BE2C (cell line): Measurements from ENCODE around the gene KIF24.

Experiments used
- DNase-seq: peaks from one replicate; pipeline ENCODE4 v3.0.0-alpha.2; 2020
- H3K27me3 ChIP-seq: fragments of 250-450 bp; sonication (Bioruptor Pico); 2 replicates; pipeline ENCODE4 v1.5.1; 2020; ENCODE audit warnings: mild to moderate bottlenecking
- H3K36me3 ChIP-seq: fragments of 250-450 bp; sonication (Bioruptor Pico); 2 replicates; pipeline ENCODE4 v1.5.1; 2020; ENCODE audit warnings: mild to moderate bottlenecking
- H3K4me1 ChIP-seq: fragments of 250-450 bp; sonication (Bioruptor Pico); 2 replicates; pipeline ENCODE4 v1.5.1; 2020
- H3K4me3 ChIP-seq: 2 replicates; pipeline ENCODE4 v1.5.1; 2011; ENCODE audit warnings: low read depth, low read length
- H3K9me3 ChIP-seq: fragments of 250-450 bp; sonication (Bioruptor Pico); 2 replicates; pipeline ENCODE4 v1.5.1; 2020
- CTCF ChIP-seq: IDR thresholded peaks from 2 replicates; pipeline ENCODE4 v1.5.1; 2012; ENCODE audit warnings: mild to moderate bottlenecking, low read depth, low read length

The KIF24 gene

GRCh38 chr9:34331196-34331595 is 2.1 kb upstream of the KIF24 start:
- no peak for DNase-seq
- no peaks in the 10 kb centered on the region for H3K4me1 ChIP-seq
- H3K9me3 ChIP-seq: no peaks in the 10 kb centered on the region
- H3K36me3 ChIP-seq: no peaks in the 10 kb centered on the region
- H3K27me3 ChIP-seq: no peaks in the 10 kb centered on the region
- TF ChIP-seq CTCF: no peak
- no peak overlapping the region for H3K4me3 ChIP-seq

GRCh38 chr9:34328500-34328986 is 525 bp downstream of the KIF24 start:
- Histone ChIP-seq H3K4me1 (no peaks in the 10 kb centered on the region; the same call in 1 of the 2 replicates), H3K9me3 (no peaks in the 10 kb centered on the region), H3K27me3 (no peaks in the 10 kb centered on the region), H3K36me3 (no peaks in the 10 kb centered on the region), H3K4me3 (peak overlapping the region; percentile 78)
- no peak for DNase-seq
- TF ChIP-seq CTCF: no peak

GRCh38 chr9:34326690-34327089 is 2.4 kb downstream of the KIF24 start:
- no peaks in the 10 kb centered on the region; the same call in 1 of the 2 replicates for H3K4me1 ChIP-seq
- H3K27me3 ChIP-seq: no peaks in the 10 kb centered on the region
- H3K4me3 ChIP-seq: no peak overlapping the region
- no peaks in the 10 kb centered on the region for H3K9me3 ChIP-seq
- no peaks in the 10 kb centered on the region for H3K36me3 ChIP-seq
- no peak for DNase-seq
- no peak for TF ChIP-seq CTCF

GRCh38 chr9:34322899-34323591 is 6.0 kb downstream of the KIF24 start:
- Histone ChIP-seq H3K4me3 (no peak overlapping the region), H3K36me3 (no peaks in the 10 kb centered on the region), H3K9me3 (no peaks in the 10 kb centered on the region), H3K27me3 (no peaks in the 10 kb centered on the region), H3K4me1 (no peaks in the 10 kb centered on the region; the same call in 1 of the 2 replicates)
- no peak for TF ChIP-seq CTCF
- no peak for DNase-seq

- no peak for TF ChIP-seq CTCF
- no peaks in the 10 kb centered on the region for H3K27me3 ChIP-seq
Measured at GRCh38 chr9:34321451-34321850, 7.6 kb downstream of the KIF24 start.

GRCh38 chr9:34318163-34318790 is 10.8 kb downstream of the KIF24 start:
- no peak for DNase-seq
- H3K27me3 ChIP-seq: no peaks in the 10 kb centered on the region

More at GRCh38 chr9:34321451-34321850, 7.6 kb downstream of the KIF24 start:
- Histone ChIP-seq H3K36me3 (no peaks in the 10 kb centered on the region), H3K4me3 (no peak overlapping the region), H3K4me1 (no peaks in the 10 kb centered on the region; the same call in none of the 2 replicates), H3K9me3 (no peaks in the 10 kb centered on the region)
- DNase-seq: no peak

More at GRCh38 chr9:34318163-34318790, 10.8 kb downstream of the KIF24 start:
- Histone ChIP-seq H3K4me1 (no peaks in the 10 kb centered on the region; the same call in 1 of the 2 replicates), H3K9me3 (no peaks in the 10 kb centered on the region), H3K4me3 (no peak overlapping the region), H3K36me3 (no peaks in the 10 kb centered on the region)
- TF ChIP-seq CTCF: no peak
